SK-N-DZ (cell line): Measurements from ENCODE around the gene ADARB2.

ENCODE experiments used
- DNase-seq: peaks from one replicate; pipeline ENCODE4 v3.0.0-alpha.2; 2015; ENCODE audit warnings: low spot score

The ADARB2 gene

DNA sequence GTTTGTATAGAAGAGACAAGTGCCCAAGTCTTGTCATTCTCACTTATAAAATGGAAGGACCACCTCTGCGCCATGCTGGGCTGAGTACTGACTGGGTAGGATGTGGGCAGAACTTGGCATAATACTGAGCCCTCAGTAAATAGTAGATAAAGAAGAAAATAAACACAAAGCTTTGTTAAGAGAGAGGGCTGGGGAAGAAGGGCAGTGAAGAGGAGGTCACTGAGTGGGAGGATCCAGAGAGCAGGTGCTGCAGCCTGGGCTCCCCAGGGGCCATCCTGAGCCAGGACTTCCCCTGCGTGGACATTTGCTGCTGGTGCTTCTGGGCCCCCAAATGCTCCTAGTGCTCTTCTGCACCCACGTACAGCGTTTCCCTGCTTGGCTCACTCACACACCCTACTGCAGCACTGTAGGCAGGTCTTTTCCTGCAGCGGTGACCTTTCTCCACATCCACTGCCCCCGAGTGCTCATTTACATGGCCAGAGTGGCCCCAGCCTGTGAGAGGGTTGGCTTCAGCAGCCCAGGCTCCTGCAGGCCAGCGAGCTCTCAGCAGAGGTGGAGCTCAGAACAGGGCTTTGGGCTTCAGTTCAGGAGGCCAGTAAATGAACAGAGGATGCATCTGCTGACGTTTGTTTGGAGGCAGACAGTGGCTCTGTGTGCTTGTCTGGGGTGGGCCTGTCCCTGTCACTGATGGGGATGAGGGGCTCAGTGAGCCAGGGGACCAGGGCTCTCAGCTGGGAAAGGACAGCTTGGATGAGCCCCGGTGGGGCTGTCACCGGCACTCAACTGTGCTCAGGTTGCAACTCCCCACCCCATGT lies 164.6 kb downstream of the ADARB2 start:
- no peak for DNase-seq

DNA sequence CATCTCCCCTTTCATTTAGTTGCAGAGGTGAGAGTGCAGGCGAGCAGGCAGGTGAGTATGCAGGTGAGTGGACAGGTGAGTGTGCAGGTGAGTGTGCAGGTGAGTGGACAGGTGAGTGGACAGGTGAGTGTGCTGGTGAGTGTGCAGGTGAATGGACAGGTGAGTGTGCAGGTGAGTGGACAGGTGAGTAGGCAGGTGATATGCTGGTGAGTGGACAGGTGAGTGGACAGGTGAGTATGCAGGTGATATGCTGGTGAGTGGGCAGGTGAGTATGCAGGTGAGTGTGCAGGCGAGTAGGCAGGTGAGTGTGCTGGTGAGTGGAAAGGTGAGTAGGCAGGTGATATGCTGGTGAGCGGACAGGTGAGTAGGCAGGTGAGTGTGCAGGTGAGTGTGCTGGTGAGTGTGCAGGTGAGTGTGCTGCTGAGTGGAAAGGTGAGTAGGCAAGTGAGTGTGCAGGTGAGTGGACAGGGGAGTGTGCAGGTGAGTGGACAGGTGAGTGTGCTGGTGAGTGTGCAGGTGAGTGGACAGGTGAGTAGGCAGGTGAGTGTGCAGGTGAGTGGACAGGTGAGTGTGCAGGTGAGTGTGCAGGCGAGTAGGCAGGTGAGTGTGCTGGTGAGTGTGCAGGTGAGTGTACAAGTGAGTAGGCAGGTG lies 165.6 kb downstream of the ADARB2 start:
- DNase-seq, result no peak

DNA sequence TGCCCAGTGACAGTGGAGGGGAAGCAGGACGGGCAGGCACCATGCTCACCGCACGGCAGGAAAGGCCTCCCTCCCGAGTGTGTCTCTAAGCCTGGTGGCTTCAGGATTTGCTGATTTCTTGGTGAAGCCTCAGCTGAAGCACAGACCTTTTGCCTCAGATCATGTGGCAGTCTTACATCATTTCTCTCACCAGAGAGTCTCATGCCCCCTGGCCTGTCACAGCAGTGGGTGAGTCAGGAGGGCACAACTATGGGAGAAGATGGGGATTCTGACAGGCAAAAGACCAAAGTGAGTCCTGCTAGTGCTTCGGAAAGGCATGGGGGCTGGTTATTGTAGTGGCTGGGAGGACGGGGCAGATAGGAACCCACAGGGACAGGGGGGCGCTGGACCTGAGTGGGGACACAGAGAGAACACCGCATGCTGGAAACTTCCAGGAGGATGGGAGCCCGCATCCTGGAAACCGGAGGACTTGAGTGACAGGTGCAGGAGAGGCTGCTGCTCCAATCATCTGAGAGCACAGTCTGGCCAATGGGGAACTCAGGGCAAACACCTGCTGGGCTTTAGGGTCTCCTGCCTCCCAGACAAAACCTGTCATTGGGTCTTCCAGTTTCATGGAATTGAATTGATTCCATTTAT lies 166.8 kb downstream of the ADARB2 start:
- DNase-seq, result no peak

DNA sequence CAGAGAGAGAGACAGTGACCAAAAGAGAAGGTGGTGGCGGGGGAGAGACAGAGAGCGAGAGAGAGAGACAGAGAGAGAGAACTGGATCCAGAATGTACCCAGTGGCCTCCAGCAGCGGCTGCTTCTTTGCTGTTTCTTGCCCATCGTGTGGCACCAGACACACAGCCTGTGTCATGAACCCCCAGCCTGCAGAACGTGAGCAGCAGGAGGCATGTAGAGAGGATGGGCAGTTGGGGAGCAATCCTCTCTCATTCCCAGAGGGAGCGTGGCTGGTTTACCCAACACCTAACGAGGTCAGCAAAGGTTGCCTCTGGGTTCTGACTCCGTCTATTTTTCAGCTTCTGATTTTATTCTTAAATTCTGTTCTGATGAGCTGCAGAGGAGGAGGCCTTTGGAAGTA lies 168.1 kb downstream of the ADARB2 start:
- DNase-seq, result no peak

DNA sequence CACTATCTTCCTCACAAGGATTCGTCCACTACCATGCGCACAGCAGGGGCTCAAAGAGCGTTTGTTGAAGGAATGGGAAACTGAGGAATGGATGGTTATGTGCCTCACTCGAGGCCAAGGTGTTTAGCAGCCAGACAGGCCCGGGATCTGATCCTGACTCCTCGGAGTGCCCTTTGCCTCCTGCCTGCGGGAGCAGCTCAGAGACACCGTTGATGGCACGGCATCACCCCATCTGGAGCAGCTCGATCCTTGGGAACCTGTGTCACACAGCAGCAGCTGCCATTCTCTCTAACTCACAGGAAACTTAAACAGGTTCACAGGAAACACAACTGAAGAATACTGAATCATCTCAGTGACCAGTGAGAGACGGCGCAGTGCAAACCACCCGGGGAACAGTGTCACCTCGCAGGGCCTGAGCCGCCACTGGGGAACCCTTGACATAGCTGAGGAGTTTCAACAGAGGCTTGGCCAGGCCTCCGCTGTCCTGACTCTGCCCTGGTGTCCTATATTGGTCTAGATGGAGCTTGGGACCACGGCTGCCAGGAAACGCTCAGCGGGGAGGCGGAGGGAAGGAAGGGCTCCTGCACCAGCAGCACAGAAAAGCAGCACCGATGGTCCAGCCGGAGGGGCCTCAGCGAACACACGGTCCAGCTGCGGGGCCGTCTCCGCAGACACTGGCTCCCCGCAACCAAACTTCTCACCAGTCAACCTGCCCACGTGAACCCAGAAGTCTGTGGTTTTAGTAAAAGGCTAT lies 169.4 kb downstream of the ADARB2 start:
- no peak for DNase-seq

DNA sequence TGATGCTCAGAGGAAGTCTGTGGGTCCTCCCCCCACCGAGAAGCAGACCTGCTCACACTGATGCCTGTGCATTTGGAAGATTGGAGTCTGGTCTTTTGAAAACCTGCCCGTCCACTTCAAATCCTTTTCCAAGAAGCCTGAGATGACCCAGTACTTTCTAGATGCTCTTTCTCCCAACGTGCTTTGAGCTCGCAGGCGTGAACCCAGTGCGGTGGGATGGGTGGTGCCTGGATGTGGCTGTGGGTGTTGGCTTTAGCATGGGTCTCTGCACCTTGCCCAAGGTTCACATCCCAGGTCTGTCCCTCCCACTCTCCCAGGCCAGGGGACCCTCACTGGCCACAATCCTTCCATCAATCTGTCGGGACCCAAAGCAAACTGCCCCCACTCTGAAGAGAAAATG lies 170.2 kb downstream of the ADARB2 start:
- no peak for DNase-seq

DNA sequence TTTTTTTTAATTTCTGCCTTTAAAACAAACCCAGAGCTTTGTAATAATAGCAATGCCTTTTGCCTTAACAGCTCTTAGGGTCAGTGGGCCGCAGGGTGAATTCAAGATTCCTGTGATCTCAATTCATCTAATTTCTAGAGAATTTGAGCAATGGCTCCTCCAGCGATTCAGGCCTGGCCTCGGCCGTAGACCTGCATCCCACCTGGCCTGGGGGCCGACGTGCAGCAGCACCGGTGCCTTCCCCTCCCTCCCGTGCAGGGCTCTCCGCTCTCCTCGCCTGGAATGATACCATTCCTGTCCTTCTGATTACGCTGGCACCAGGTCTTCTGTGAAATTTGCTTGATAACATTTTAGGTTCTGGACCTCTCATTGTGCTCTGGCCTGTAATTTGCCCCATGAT lies 172.5 kb downstream of the ADARB2 start:
- no peak for DNase-seq

DNA sequence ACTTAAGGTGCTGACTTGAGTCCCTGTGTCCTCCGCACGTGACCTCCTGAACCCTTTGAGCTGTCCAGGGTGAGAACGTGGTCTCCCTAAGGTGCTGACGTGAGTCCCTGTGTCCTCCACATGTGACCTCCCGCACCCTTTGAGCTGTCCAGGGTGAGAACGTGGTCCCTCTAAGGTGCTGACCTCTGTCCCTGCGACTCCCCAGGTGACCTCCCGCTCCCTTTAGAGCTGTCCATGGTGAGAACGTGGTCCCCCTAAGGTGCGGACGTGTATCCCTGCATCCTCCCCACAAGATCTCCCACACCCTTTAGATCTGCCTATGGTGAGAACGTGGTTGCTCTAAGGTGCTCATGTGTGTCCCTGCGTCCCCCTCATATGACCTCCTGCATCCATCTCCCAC lies 174.3 kb downstream of the ADARB2 start:
- DNase-seq, result no peak

DNA sequence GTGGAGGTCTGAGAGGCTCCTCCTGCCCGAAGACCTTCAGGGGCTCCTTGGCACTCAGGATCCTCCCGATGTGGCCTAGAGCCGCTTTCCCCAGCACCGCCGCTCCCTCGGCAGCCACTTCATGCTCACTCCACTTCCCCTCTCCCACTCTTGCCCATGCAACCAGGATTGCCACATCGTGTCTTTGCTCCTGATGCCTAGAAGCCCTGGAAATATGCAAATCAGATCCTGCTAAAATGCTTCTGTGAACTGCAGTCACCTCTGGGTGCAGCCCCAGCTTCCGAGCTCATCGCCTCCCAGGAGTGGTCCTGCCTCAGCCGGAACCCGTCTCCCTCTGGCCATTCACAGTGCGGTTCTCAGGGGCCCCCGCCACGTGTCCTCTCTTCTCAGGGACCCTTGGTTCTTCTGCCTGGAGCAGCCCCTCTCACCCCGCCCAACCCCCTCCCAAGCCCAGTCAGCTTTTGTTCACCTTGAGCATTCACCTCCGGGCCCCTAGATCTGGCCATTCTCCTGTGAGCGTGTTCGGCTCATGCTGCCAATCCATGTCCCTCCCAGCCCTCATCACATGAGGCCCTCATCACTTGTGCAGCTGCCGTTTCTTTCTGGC lies 175.5 kb downstream of the ADARB2 start:
- DNase-seq, result no peak

DNA sequence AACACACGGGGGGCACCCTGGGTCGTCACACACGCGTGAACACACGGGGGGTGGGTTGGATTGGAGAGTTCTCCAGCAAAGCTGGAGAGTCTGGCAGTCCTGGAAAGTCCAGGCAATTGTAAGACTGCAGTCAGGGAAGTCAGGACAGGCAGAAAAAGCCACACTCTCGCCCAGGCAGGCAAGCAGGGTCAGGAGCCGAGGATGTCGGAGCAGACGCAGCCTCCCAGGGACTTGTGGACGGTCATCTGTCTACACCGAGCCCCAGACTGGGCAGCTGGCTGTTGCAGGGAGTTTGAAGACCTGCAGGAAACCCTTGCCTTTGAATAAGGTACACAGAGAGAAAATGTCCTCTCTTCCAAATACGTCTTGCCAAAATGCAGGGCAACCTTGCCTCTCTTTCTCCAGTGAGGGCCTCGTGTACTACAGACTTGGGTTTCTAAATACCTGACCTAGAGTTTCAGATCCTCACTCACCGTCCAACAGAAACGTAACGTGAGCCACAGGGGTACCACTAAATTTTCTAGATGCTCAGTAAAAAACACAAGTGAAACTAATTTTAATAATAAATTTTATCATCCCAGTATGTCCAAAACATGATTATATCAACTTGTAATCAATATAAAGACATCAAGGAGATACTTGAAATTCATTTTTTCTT lies 176.7 kb downstream of the ADARB2 start:
- no peak for DNase-seq

DNA sequence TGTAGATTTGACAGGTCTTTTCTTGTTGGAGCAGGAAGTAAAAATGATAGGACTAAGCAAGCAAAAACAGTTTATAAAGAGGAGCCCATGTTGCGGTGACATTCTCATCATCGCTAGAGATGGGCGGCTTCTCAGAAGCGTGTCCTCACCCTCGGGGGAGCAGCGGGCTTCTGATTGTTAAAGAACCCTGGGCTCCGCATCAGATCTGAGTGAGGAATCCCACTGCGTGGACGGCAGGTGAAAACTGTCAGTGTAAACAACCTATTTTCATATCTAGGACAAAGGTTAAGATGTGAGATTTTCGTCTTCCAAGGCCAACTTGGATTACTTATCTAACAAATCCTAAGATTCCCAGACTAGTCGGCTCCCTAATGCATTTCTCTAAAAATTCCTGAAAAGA lies 177.6 kb downstream of the ADARB2 start:
- DNase-seq, result no peak

DNA sequence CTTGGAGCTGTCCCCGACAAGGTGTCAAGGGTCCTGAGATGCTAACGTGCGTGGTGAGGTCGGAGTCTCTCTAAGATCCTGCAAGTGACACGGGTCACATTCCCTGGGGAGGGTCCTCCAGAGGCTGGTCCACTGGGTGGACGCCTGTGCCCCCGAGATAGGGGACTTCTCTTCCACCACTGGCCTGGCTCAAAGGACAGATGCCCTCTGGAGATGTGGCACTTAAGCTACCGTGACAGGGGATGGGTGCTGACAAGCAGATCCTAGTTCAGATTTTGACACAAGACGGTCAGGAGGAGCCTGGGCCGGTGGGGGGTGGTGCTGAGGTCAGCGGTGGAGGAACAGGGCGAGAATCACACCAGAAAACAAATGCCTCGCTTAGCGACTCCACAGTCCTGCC lies 178.0 kb downstream of the ADARB2 start:
- no peak for DNase-seq

DNA sequence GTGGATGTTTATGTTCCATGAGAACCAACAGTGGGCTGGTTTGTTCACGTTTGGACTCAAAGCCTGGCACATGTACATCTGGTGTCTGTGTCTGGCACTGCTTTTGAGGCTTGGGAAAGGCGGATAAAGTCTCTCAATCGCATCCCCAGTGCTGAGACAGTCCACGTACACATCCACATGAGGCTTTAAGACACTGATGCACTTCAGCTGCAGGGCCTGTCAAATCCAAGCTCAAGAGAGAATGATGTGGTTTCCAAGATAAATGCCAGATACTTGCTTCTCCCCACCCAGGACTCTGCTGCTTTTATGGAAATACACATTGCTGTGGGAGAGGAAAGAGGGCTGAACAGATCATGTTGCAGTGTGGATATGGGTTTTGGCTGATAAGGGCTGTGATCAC lies 178.4 kb downstream of the ADARB2 start:
- DNase-seq, result no peak

DNA sequence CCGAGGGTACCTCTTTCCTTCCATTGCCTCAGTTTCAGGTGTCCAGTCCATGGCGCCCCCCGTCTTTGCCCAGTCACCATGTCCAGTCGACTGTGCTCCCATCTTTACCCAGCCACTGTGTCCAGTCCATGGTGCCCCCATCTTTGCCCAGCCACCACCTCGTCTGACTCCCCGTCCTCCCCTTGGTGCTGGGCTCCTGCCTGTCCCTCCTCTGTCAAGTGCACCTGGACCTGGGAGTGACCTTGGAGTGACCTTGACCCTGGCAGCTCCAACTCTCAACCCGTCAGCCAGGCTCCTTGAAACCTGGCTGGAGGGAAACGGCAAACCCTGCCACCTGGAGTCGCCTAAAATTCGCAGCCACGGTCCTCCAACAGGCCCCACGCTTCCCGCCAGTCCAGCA lies 180.2 kb downstream of the ADARB2 start:
- no peak for DNase-seq

DNA sequence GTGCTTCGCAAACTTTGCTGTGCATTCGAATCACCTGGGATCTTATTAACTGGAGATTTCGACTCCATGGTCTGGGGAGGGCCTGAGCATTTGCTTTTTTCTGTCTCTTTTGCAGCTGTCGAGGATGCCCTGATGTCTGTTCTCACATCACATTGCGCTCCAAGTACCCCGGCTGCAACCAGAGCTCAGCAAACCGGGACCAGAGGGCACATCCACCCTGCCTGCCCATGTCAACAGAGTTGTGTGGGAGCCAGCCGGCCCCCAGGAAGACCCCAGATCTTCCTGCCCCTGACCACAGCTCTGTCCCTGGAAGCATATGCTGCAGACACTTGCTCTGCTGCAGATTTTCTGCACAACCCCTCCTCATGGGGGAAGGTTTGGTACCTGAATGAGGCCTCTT lies 180.8 kb downstream of the ADARB2 start:
- DNase-seq, result no peak

DNA sequence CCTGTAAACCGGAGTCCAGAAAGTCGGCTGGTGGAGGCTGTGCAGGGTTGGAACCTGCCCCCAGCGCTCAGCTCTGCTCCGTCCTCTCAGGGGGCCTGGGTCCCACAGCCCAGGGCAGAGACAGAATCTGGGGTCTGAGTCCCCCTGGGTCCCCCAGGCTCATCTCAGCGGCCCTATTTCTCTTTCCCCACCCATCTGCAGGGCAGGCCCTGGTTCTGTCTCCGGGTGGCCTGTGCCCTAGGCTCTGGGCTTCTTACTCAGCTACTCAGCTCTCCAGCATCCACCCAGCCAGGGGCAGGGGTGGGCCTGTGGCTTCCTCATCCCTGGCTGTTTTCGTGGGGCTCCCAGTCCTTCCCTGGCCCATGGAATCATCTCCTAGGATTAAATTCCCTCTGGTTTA lies 183.4 kb downstream of the ADARB2 start:
- no peak for DNase-seq

DNA sequence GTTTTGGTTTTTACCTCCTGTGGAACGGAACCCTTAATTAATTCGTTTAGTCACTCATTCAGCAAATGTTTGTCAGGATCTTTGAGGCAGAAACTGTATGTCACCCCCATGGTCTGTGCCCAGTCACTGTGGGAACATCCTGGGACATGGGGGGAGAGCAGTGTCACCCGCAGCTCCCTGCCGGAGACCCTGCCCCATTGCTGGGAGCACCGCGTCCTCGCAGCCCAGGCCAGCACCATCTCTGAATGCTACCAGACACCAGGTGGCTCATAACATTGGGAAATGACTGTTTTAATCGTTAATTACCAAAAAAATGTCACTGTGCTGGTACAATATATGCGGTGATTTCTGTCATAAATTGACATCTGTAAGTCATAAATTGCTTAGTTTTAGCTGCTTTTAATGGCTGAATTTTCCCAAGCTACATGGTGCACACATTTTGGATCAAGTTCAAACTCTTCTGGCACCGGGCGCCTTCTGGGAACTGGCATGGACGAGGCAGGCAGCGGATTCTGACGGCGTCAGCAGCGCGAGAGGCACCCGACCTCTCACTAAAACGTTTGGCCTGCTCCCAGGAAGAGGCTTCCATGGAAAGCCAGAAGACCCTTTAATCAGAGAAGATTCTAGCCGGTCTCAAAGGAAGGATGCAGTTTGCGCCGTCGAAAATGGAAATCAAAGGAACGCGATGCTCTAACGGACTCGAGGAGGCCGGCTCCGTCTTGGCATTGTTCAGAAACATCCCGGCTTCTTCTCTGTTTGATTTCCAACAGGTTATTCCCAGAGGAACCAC lies 184.2 kb downstream of the ADARB2 start:
- no peak for DNase-seq

DNA sequence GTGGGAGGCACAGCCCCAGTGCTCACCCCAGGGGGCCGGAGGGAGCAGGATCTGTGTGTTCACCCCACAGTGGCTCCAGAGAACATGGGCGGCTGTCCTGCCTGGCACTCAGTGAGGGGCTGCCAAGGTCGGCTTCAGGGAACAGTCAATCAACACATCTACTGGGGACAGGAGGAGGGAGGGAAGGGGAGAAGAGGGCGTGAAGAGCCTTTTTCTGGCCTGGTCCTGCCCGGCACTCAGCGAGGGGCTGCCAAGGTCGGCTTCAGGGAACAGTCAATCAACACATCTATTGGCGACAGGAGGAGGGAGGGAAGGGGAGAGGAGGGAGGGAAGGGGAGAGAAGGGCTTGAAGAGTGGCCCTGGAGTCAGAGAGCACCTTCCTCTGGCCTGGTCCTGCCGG lies 184.9 kb downstream of the ADARB2 start:
- no peak for DNase-seq

DNA sequence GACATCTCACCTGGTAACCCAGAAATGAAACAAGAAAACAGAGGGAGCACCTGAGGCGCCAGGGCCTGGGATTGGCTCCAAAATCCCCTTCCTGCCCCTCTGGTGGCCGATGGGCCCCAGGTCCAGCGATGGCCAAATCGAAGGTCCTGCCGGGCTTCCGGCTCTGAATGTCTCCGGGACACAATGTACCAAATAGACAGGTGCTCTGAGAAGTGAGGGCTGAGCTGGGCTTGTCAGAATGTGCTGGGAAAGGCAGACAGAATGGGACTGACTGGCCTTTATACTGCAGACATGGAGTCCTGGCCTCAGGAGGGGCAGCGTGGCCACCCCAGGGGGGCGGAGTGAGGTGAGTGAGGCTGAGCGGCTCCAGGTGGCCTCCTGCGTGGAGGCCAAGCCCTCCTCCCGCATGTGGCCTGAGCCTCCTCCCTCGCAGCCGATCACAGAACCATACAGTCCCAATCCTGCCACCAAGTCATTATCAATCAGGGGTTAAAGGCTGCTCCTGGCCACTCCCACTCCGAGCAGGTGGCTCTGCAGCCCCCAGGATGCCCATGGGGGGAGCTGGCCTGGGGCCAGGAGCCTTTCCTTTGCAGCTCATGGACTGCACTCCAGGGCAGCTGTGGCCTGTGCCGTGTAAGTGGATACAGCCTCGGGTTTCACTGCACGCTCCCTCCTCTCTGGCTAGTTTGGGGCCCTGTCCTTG lies 185.5 kb downstream of the ADARB2 start:
- DNase-seq, result no peak

DNA sequence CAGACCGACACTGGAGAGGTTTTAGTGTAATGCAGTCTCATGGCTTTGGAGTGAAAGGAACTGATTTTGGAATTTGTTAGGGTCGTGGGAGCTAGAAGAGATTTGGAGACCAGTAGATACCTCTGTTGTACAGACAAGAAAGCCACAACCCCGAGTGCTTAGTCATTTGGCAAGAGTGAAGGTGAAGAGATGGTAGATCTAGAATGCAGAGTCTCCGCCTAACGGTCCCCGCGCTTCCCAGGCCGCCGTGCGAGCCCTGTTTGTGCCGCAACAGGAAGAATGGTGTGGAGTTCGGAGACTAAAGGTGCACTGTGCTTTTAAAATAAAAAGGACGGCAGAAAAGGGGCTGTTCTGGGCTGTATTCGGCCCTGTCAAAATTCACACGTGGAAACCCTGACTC lies 186.7 kb downstream of the ADARB2 start:
- no peak for DNase-seq
